ENCODE results near the gene NUP210.

The NUP210 gene

GRCh38 chr3:13335059-13335458, 85.1 kb downstream of the NUP210 start:
- Histone ChIP-seq H3K9ac (ENCODE audit: low read length) (no peak overlapping the region), H3K4me3 (ENCODE audit: low read length) (no peak overlapping the region), H3K9me3 (ENCODE audit: control insufficient read depth, low read length) (no peaks in the 10 kb centered on the region), H3K4me1 (ENCODE audit: control insufficient read depth, insufficient read depth, low read length) (no peaks in the 10 kb centered on the region), H3K36me3 (ENCODE audit: control insufficient read depth, insufficient read depth, low read length) (no peaks in the 10 kb centered on the region), H3K27me3 (ENCODE audit: control insufficient read depth, insufficient read depth, low read length) (no peaks in the 10 kb centered on the region)

- no peaks in the 10 kb centered on the region for H3K36me3 ChIP-seq (ENCODE audit: control insufficient read depth, insufficient read depth, low read length)
Measured at GRCh38 chr3:13333236-13333897, 86.8 kb downstream of the NUP210 start.

GRCh38 chr3:13332740-13333139, 87.4 kb downstream of the NUP210 start:
- H3K36me3 ChIP-seq (ENCODE audit: control insufficient read depth, insufficient read depth, low read length) = no peaks in the 10 kb centered on the region

More at GRCh38 chr3:13333236-13333897, 86.8 kb downstream of the NUP210 start:
- Histone ChIP-seq H3K27me3 (ENCODE audit: control insufficient read depth, insufficient read depth, low read length) (no peaks in the 10 kb centered on the region), H3K9ac (ENCODE audit: low read length) (no peak overlapping the region), H3K9me3 (ENCODE audit: control insufficient read depth, low read length) (no peaks in the 10 kb centered on the region), H3K4me1 (ENCODE audit: control insufficient read depth, insufficient read depth, low read length) (no peaks in the 10 kb centered on the region), H3K4me3 (ENCODE audit: low read length) (no peak overlapping the region)

GRCh38 chr3:13332158-13332557, 88.0 kb downstream of the NUP210 start:
- H3K4me3 ChIP-seq (ENCODE audit: low read length) = no peak overlapping the region

More at GRCh38 chr3:13332740-13333139, 87.4 kb downstream of the NUP210 start:
- Histone ChIP-seq H3K4me3 (ENCODE audit: low read length) (no peak overlapping the region), H3K9ac (ENCODE audit: low read length) (no peak overlapping the region), H3K9me3 (ENCODE audit: control insufficient read depth, low read length) (no peaks in the 10 kb centered on the region), H3K27me3 (ENCODE audit: control insufficient read depth, insufficient read depth, low read length) (no peaks in the 10 kb centered on the region), H3K4me1 (ENCODE audit: control insufficient read depth, insufficient read depth, low read length) (no peaks in the 10 kb centered on the region)

GRCh38 chr3:13329746-13330145, 90.4 kb downstream of the NUP210 start:
- Histone ChIP-seq H3K4me1 (ENCODE audit: control insufficient read depth, insufficient read depth, low read length) (no peaks in the 10 kb centered on the region), H3K27me3 (ENCODE audit: control insufficient read depth, insufficient read depth, low read length) (no peaks in the 10 kb centered on the region), H3K9ac (ENCODE audit: low read length) (no peak overlapping the region), H3K9me3 (ENCODE audit: control insufficient read depth, low read length) (no peaks in the 10 kb centered on the region), H3K4me3 (ENCODE audit: low read length) (no peak overlapping the region), H3K36me3 (ENCODE audit: control insufficient read depth, insufficient read depth, low read length) (no peaks in the 10 kb centered on the region)

More at GRCh38 chr3:13332158-13332557, 88.0 kb downstream of the NUP210 start:
- H3K4me1 ChIP-seq (ENCODE audit: control insufficient read depth, insufficient read depth, low read length) = no peaks in the 10 kb centered on the region
- no peak overlapping the region for H3K9ac ChIP-seq (ENCODE audit: low read length)
- H3K9me3 ChIP-seq (ENCODE audit: control insufficient read depth, low read length) = no peaks in the 10 kb centered on the region
- no peaks in the 10 kb centered on the region for H3K27me3 ChIP-seq (ENCODE audit: control insufficient read depth, insufficient read depth, low read length)
- H3K36me3 ChIP-seq (ENCODE audit: control insufficient read depth, insufficient read depth, low read length) = no peaks in the 10 kb centered on the region

- no peaks in the 10 kb centered on the region for H3K9me3 ChIP-seq (ENCODE audit: control insufficient read depth, low read length)
- H3K4me1 ChIP-seq (ENCODE audit: control insufficient read depth, insufficient read depth, low read length) = no peaks in the 10 kb centered on the region
- no peak overlapping the region for H3K4me3 ChIP-seq (ENCODE audit: low read length)
- no peak overlapping the region for H3K9ac ChIP-seq (ENCODE audit: low read length)
- H3K27me3 ChIP-seq (ENCODE audit: control insufficient read depth, insufficient read depth, low read length) = no peaks in the 10 kb centered on the region
- H3K36me3 ChIP-seq (ENCODE audit: control insufficient read depth, insufficient read depth, low read length) = no peaks in the 10 kb centered on the region
Measured at GRCh38 chr3:13325892-13326443, 94.2 kb downstream of the NUP210 start.

GRCh38 chr3:13324835-13325501, 95.2 kb downstream of the NUP210 start:
- H3K9ac ChIP-seq (ENCODE audit: low read length) = no peak overlapping the region
- no peak overlapping the region for H3K4me3 ChIP-seq (ENCODE audit: low read length)
- no peaks in the 10 kb centered on the region for H3K27me3 ChIP-seq (ENCODE audit: control insufficient read depth, insufficient read depth, low read length)
- no peaks in the 10 kb centered on the region for H3K9me3 ChIP-seq (ENCODE audit: control insufficient read depth, low read length)
- H3K36me3 ChIP-seq (ENCODE audit: control insufficient read depth, insufficient read depth, low read length) = no peaks in the 10 kb centered on the region
- no peaks in the 10 kb centered on the region for H3K4me1 ChIP-seq (ENCODE audit: control insufficient read depth, insufficient read depth, low read length)

- Histone ChIP-seq H3K9ac (ENCODE audit: low read length) (no peak overlapping the region), H3K27me3 (ENCODE audit: control insufficient read depth, insufficient read depth, low read length) (no peaks in the 10 kb centered on the region), H3K36me3 (ENCODE audit: control insufficient read depth, insufficient read depth, low read length) (no peaks in the 10 kb centered on the region), H3K4me3 (ENCODE audit: low read length) (no peak overlapping the region), H3K9me3 (ENCODE audit: control insufficient read depth, low read length) (no peaks in the 10 kb centered on the region), H3K4me1 (ENCODE audit: control insufficient read depth, insufficient read depth, low read length) (no peaks in the 10 kb centered on the region)
Measured at GRCh38 chr3:13323822-13324221, 96.3 kb downstream of the NUP210 start.

GRCh38 chr3:13322324-13322723, 97.8 kb downstream of the NUP210 start:
- Histone ChIP-seq H3K9me3 (ENCODE audit: control insufficient read depth, low read length) (no peaks in the 10 kb centered on the region), H3K36me3 (ENCODE audit: control insufficient read depth, insufficient read depth, low read length) (no peaks in the 10 kb centered on the region), H3K9ac (ENCODE audit: low read length) (no peak overlapping the region), H3K4me1 (ENCODE audit: control insufficient read depth, insufficient read depth, low read length) (no peaks in the 10 kb centered on the region), H3K4me3 (ENCODE audit: low read length) (no peak overlapping the region), H3K27me3 (ENCODE audit: control insufficient read depth, insufficient read depth, low read length) (no peaks in the 10 kb centered on the region)

- Histone ChIP-seq H3K27me3 (ENCODE audit: control insufficient read depth, insufficient read depth, low read length) (no peaks in the 10 kb centered on the region), H3K4me1 (ENCODE audit: control insufficient read depth, insufficient read depth, low read length) (no peaks in the 10 kb centered on the region), H3K36me3 (ENCODE audit: control insufficient read depth, insufficient read depth, low read length) (no peaks in the 10 kb centered on the region), H3K4me3 (ENCODE audit: low read length) (no peak overlapping the region), H3K9ac (ENCODE audit: low read length) (no peak overlapping the region), H3K9me3 (ENCODE audit: control insufficient read depth, low read length) (no peaks in the 10 kb centered on the region)
Measured at GRCh38 chr3:13319564-13320220, 100.4 kb downstream of the NUP210 start.

- Histone ChIP-seq H3K9ac (ENCODE audit: low read length) (no peak overlapping the region), H3K36me3 (ENCODE audit: control insufficient read depth, insufficient read depth, low read length) (no peaks in the 10 kb centered on the region), H3K4me3 (ENCODE audit: low read length) (no peak overlapping the region), H3K27me3 (ENCODE audit: control insufficient read depth, insufficient read depth, low read length) (no peaks in the 10 kb centered on the region), H3K4me1 (ENCODE audit: control insufficient read depth, insufficient read depth, low read length) (no peaks in the 10 kb centered on the region), H3K9me3 (ENCODE audit: control insufficient read depth, low read length) (no peaks in the 10 kb centered on the region)
Measured at GRCh38 chr3:13318626-13319470, 101.3 kb downstream of the NUP210 start.
